ENCODE data around the gene PPP5C.

GRCh38 chr19:46350758-46351159 lies 3.9 kb downstream of the PPP5C start:
- TF ChIP-seq CTCF (IDR thresholded peaks at IDR 0.05) (no peak), POLR2A (IDR thresholded peaks at IDR 0.05) (no peak)

Measured in tibial nerve (tissue), 3 donors.